GM18870 (cell line): Measurements from ENCODE around the gene ZDHHC17.
"Not testable (repeated sequence)": the region's sequence is repeated elsewhere in the genome, so short reads cannot be mapped to it uniquely, and the experiment has no call there.

Experiments used
- ATAC-seq: cut with Tn5 transposase; IDR thresholded peaks from one replicate; pipeline ENCODE4 v1.9.1; 2021; ENCODE audit warnings: moderate library complexity; ENCODE audit not compliant: unreplicated experiment

Gene ZDHHC17

GRCh38 chr12:76763746-76764675 is at the start of gene ZDHHC17:
ZDHHC17 (plus strand) TSS chr12:76764115; CDS start chr12:76764237, 122 bp downstream.
- ATAC-seq: peak; percentile 79

GRCh38 chr12:76714415-76714814 is 49.5 kb upstream of the ZDHHC17 start:
- ATAC-seq: no peak

- ATAC-seq: no peak
Observed at GRCh38 chr12:76714861-76715260, 49.1 kb upstream of the ZDHHC17 start.

GRCh38 chr12:76715332-76715731 is 48.6 kb upstream of the ZDHHC17 start:
- ATAC-seq: no peak

GRCh38 chr12:76717314-76717713 is 46.6 kb upstream of the ZDHHC17 start:
- no peak for ATAC-seq

GRCh38 chr12:76719171-76720041 is 44.5 kb upstream of the ZDHHC17 start:
- no peak for ATAC-seq

- ATAC-seq: no peak
Observed at GRCh38 chr12:76720068-76720467, 43.8 kb upstream of the ZDHHC17 start.

GRCh38 chr12:76726626-76727025 is 37.3 kb upstream of the ZDHHC17 start:
- ATAC-seq: no peak

- not testable (repeated sequence) for ATAC-seq
Observed at GRCh38 chr12:76732188-76732587, 31.7 kb upstream of the ZDHHC17 start.

GRCh38 chr12:76737689-76738088 is 26.2 kb upstream of the ZDHHC17 start:
- ATAC-seq: not testable (repeated sequence)

GRCh38 chr12:76738824-76739579 is 24.9 kb upstream of the ZDHHC17 start:
- no peak for ATAC-seq

GRCh38 chr12:76739896-76740295 is 24.0 kb upstream of the ZDHHC17 start:
- no peak for ATAC-seq

GRCh38 chr12:76740501-76740900 is 23.4 kb upstream of the ZDHHC17 start:
- ATAC-seq: no peak

- no peak for ATAC-seq
Observed at GRCh38 chr12:76745343-76745742, 18.6 kb upstream of the ZDHHC17 start.

GRCh38 chr12:76746516-76746915 is 17.4 kb upstream of the ZDHHC17 start:
- no peak for ATAC-seq

GRCh38 chr12:76747245-76747644 is 16.7 kb upstream of the ZDHHC17 start:
- ATAC-seq: no peak

- no peak for ATAC-seq
Observed at GRCh38 chr12:76755829-76756379, 8.0 kb upstream of the ZDHHC17 start.

- ATAC-seq: no peak
Observed at GRCh38 chr12:76757694-76758093, 6.2 kb upstream of the ZDHHC17 start.

- ATAC-seq: no peak
Observed at GRCh38 chr12:76762601-76762980, 1.3 kb upstream of the ZDHHC17 start.

GRCh38 chr12:76764856-76765255 is 941 bp downstream of the ZDHHC17 start:
- no peak for ATAC-seq

GRCh38 chr12:76765598-76765997 is 1.7 kb downstream of the ZDHHC17 start:
- ATAC-seq: no peak
